GM06990 (cell line): ENCODE measurements around the gene PKP4.

Source experiments
- DNase-seq: peaks from one replicate; pipeline ENCODE4 v3.0.0-alpha.2; 2011; ENCODE audit not compliant: insufficient read length; ENCODE audit errors: extremely low read depth
- H3K27me3 ChIP-seq: replicated peaks from 2 replicates; pipeline ENCODE4 v1.6.0; 2011; ENCODE audit warnings: low read length; ENCODE audit not compliant: control insufficient read depth, insufficient read depth
- H3K36me3 ChIP-seq: 2 replicates; pipeline ENCODE4 v1.5.1; 2011; ENCODE audit warnings: low read length; ENCODE audit not compliant: control insufficient read depth, insufficient read depth
- H3K4me3 ChIP-seq: replicated peaks from 2 replicates; pipeline ENCODE4 v1.5.1; 2011; ENCODE audit warnings: low read depth, mild to moderate bottlenecking, control low read depth, low read length
- CTCF ChIP-seq: IDR thresholded peaks from 2 replicates; pipeline ENCODE4 v1.5.1; 2011; ENCODE audit warnings: low read length, control low read depth, mild to moderate bottlenecking, inconsistent platforms; ENCODE audit not compliant: insufficient read depth, poor library complexity, severe bottlenecking

The PKP4 gene

GRCh38 chr2:158719403-158719802, 262.7 kb downstream of the PKP4 start:
- no peaks in the 10 kb centered on the region for H3K36me3 ChIP-seq
- TF ChIP-seq CTCF: no peak

GRCh38 chr2:158722266-158723105, 265.7 kb downstream of the PKP4 start:
- Histone ChIP-seq H3K4me3 (no peak overlapping the region), H3K27me3 (no peaks in the 10 kb centered on the region; the same call in 1 of the 2 replicates), H3K36me3 (no peaks in the 10 kb centered on the region)
- TF ChIP-seq CTCF: no peak
- no peak for DNase-seq

More at GRCh38 chr2:158719403-158719802, 262.7 kb downstream of the PKP4 start:
- DNase-seq: no peak
- no peak overlapping the region for H3K4me3 ChIP-seq
- H3K27me3 ChIP-seq: no peaks in the 10 kb centered on the region

GRCh38 chr2:158723181-158723838, 266.6 kb downstream of the PKP4 start:
- H3K27me3 ChIP-seq: no peaks in the 10 kb centered on the region; the same call in 1 of the 2 replicates
- no peak for DNase-seq
- no peak for TF ChIP-seq CTCF
- no peaks in the 10 kb centered on the region for H3K36me3 ChIP-seq
- H3K4me3 ChIP-seq: no peak overlapping the region

- Histone ChIP-seq H3K4me3 (no peak overlapping the region), H3K27me3 (no peaks in the 10 kb centered on the region; the same call in 1 of the 2 replicates), H3K36me3 (no peaks in the 10 kb centered on the region)
- DNase-seq: no peak
- TF ChIP-seq CTCF: peak; percentile 54
These were observed 267.4 kb downstream of the PKP4 start for GRCh38 chr2:158723921-158724802.

- H3K4me3 ChIP-seq: no peak overlapping the region
- H3K36me3 ChIP-seq: no peaks in the 10 kb centered on the region
- no peak for DNase-seq
- H3K27me3 ChIP-seq: no peaks in the 10 kb centered on the region; the same call in 1 of the 2 replicates
- no peak for TF ChIP-seq CTCF
These were observed 268.1 kb downstream of the PKP4 start for GRCh38 chr2:158724803-158725381.
